NCI-H1048 (cell line): ENCODE results near the gene OS9.
A peak's percentile ranks its signal among the peaks of the same experiment; 100 is the strongest.

Source experiments
- DNase-seq: peaks from one replicate; lab custom pipeline; 2025; lab: John Stamatoyannopoulos, UW

OS9 gene

DNA sequence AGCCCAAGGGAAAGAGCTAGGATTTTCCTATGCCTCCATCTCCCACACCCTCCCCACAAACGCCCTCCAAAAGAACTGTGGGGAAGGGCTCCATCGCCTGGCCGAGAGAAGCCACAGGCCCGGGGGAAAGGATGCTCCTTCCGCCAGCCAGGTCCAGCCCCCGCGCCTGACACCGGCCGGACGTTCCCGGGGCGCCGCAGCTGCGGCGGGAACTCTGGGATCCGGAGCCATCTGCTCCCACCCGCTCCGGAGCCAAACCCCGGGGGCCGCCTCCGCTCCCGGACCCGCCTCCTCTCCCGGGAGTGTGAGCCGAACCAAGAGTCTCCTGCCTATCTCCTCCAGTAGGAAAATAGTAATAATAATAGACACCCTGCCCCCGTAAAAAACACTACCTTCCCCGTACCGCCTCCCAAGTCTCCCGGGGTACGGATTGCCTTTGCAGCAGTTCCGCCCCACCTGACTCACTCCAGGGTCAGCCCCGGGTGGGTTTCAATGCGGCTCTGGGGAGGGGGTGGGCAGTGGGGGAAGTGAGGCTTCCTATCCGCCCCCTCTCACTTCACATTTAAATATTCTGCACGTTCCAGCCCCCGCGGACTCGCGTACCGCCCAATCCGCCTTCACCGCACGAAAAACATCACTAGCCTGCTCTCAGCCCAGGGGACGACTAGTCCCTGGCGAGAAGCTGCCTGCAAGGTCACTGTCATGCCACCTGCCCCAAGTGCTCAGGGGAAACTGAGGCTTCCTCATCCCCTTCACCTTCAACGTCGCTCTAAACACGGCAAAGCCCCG is 42.2 kb downstream of the OS9 start:
- no peak for DNase-seq

DNA sequence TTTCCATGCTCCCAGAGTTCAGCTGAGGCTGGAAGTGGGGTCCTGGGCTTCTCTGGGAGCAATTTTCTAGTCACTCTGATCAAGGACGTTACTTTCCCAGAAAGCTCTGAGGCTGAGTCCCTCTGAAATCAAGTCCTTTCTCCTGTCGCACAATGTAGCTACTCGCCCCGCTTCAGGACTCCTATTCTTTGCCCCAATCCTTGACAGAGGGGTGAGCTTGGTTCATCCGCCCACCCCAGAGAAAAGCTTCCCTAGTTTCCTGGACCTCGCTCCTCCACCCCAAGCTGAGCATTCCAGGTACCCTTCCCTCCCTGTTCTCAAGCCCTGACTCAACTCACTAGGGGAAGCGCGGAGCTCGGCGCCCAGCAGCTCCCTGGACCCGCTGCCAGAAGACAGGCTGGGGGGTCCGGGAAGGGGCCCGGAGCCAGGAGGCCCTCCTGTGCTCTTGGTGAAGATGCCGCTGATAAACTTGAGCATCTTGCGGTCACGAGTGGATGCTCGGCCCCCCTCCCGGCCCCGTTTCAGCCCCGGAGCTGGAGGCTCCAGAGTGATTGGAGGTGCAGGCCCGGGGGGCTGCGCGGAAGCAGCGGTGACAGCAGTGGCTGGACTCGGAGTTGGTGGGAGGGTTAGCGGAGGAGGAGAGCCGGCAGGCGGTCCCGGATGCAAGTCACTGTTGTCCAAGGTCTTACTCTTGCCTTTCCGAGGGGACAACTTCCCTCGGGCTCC is 43.0 kb downstream of the OS9 start:
- DNase-seq = no peak

DNA sequence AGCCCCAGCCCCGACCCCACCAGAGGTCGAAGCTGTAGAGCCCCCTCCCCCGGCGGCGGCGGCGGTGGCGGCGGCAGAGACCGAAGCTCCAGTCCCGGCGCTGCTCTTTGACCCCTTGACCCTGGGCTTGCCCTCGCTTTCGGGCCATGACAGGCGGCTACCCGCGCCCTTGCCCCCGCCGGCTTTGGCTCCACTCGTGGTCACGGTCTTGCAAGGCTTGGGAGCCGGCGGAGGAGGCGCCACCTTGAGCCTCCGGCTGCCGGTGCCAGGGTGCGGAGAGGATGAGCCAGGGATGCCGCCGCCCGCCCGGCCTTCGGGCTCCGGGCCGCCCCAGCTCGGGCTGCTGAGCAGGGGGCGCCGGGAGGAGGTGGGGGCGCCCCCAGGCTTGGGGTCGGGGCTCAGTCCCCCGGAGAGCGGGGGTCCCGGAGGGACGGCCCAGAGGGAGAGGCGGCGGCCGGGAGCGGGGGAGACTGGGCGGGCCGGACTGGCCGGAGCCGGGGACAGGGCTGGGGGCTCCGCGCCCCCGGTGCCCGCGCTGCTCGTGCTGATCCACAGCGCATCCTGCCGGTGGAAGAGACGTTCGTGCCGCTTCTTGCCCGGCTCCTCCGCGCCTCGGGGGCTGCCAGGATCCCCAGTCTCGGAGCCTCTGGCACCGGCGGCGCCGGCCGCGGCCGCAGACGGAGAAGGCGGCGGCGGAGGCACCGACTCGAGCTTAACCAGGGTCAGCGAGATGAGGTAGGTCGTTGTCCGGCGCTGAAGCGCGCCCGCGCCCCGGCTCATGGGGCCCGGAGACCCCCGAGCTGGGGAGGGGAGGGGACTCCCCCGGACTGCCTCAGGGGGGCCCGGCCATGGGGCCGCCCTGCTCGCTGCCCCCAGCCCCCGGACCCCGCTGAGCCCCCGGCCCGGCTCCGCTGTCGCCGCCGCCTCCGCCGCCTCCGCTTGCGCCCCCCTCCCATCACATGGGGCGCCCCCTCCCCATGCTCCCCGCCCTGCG is 43.8 kb downstream of the OS9 start:
- DNase-seq = no peak

DNA sequence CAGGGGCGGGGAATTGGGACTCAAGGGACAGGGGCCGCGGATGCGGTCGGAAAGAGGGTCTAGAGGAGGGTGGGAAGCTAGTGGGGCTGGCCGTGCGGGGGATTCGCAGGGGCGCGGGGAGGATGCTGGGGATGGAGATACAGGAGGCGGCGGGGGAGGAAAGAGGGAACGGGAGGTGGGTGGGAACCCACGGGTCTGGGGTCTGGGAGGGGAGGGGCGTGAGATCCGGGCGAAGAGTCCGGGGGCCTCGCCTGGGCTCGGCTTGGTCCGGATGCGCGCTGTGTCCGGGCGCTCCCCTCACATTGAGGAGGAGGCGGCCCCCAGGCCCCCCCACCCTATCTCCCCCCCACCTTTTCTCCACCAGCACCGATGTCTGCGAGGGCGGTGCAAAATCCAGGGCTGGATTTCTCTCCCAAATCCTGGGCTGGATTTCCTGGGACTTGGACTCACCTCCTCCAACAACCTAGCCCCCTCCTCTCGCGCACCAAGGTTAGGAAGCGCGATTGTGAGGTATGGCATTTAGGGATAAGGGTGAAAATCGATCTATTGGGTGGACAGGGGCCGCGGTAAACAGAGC is 44.8 kb downstream of the OS9 start, which contains the start of gene AGAP2:
AGAP2 (minus strand) TSS at position 82 of the 577 bp plus-strand sequence. CDS start 496 bp downstream, outside the sequence.
- DNase-seq = no peak

DNA sequence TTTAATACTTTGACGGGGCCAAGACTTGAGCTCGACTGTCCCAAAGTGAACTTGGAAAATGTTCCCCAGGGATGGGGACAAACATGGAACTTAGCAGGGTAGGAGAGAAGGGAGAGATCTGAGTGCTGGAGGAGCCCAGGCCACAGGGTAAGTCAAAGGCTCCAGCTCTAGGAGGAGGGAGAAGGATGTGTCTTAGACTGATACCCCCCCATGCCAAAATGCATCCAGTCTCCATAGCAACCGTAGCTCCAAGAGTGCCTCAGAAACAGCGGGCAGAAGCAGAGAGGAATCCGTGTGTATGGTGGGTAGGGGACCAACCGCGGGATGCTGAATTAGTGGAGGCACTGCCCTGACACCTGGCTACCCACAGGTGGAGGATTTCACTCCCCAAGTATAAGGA is 45.5 kb downstream of the OS9 start:
- DNase-seq = no peak

DNA sequence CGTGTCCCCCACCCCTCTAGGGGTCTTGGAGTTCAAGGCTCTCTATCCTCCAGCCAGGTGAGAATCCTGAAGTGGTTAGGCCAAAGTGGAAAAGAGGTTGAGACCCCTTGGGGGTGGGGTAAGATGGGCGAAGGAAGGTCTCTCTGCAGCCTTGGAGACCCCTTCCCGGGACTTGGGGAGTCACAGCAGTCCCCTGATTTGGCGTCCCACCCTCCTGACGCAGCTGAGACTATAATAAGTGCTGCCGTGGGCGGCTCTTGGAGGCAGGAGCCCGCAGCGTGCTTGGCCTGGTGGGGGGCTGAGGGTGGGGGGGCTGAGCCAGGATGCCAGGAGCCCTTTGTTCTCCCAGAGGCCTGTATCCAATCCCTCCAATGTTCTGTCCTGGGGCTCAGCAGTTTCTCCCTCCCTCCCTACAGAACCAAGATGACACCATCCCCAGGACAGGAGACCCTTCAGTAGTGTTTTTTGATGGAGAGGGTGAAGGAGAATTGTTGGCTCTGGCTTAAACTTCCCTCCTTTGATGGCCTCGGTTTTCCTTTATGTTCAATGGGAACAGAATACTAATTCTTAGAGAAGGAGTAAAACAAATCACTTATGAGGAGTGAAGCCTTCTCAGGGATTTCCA is 46.1 kb downstream of the OS9 start:
- DNase-seq = no peak

DNA sequence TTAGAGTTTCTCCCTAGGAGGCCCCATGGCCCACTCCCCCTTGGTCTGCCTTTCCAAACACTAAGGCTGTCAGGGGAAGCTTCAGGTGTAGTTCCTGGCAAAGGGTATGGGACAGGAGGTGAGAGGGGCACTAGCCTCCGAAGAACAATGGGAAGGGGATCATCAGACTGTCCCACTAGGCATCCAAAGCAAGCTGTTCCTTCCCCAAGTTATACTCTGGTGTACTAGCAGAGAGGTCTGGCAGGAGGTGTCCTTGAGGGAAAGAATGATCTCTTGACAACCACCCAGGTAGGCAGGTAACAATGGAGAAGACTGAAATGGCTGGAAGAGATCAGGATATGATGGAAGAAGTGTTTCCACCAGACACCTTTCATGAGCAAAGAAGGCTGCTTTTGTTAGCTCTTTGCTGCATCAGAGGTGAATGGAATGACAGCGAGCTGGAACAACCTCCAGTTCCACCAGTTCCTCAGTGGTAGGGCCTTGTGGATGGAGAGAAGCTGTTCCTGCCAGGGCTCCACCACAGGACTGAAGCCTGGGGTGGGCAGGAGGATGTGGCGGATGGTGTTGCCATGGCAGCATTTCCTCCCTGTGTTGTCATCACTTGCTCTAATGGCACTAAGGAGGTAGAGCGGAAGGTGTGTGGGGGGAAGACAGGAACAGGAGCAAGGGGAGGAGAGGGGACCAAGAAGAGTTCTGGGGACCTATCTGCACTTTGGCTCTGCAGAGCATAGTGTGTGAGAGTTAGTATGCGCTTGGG is 46.9 kb downstream of the OS9 start:
- DNase-seq = no peak

DNA sequence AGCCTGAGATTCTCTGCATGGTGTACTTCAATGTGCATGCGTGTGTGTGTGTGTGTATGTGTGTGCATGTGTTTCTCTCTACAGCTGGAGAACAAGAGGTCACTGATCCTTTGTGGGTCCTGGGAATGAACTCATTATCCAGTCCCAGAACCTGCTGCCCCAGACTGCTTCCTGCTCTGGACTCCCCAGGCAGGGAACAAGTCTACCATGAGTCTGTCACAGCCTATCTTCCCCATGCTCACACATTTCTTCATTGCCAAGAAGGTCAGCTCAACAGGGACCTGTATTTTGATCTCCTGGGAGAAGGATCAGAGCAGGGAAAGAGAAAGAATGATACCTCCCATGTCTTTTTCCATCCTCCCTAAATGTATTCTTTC is 47.5 kb downstream of the OS9 start:
- no peak for DNase-seq

DNA sequence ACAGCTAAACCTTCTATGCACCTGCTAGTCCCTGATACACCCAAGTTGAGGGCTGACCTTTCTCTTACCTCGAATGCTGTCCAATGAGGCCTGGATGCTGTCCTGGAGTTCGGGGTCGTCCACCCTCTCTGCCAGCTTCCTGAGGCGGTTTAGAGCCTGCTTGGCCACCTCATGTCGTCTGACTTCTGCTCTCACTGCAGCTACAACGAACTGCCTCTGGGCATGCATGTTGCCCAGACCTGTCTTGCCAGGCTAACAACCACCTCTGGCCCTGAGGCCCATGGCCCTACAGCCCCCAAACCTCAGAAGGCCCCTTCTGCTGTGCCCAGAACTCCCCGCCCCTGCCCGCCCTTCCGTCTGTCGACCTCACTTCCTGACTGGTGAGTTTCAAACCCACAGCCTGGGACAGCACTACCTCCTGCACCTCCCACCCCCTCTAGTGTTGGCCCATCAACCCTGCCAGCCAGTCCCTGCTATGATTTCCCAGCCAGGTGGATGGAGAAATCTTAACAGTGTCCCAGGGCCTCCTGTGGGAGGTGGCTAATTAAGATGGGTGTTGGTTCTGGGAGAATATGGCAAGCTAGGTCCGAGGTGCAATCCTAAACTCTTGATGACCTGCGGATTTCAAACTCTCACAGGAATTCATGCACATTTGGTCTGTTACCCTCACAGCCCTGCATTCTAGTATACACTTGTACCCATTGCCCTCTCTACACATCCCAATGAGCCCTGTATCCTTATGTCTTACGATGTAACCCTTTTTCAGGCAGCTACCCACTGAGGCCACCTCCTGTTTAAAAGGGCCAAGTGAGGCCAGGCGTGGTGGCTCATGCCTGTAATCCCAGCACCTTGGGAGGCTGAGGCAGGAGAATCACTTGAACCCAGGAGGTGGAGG is 48.2 kb downstream of the OS9 start:
- no peak for DNase-seq

DNA sequence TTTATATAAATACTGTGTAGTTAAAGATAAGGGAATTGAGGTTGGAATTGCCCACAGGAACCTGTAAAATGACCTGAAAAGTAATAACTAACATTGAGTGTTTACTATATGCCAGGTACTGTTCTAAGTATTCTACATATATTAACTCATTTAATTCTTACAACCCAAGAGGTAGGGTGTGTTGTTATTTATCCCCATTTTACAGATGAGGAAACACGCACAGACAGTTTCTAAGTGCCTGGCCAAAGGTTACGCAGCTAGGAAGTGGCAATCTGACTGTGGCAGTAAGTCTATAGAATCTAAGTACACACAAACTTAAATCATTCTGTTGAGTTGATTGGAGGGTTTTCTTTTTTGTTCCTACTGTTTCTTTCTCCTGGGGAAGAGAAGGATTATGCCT is 49.8 kb downstream of the OS9 start:
- no peak for DNase-seq

DNA sequence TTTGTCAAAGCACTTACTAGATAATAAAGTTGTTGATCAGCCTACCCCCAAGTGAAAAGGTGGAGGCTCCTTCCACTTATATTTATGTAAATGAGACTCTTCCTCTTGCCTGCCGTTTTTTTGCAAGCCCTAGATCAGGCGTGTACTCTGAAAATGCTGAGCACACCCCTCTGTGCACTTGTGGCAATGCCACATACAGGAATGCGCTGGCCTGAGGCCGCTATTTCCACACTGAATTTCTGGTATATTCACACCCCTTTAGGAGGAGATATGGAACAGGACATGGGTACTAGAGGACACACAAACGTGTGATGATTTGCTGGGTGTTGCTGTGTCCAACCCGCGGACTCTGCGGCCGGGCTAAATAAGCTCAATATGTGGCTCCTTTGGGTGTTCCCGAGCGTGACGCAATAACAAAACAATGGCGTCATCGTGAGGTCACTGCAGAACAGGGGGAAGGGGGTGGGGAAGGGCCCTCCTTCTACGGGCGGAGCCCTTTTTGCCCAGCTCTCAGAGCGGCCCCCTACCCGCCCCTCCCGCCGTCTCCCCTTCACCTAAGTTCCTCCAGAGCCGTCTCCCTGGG is 50.4 kb downstream of the OS9 start:
- DNase-seq = peak; percentile 69

DNA sequence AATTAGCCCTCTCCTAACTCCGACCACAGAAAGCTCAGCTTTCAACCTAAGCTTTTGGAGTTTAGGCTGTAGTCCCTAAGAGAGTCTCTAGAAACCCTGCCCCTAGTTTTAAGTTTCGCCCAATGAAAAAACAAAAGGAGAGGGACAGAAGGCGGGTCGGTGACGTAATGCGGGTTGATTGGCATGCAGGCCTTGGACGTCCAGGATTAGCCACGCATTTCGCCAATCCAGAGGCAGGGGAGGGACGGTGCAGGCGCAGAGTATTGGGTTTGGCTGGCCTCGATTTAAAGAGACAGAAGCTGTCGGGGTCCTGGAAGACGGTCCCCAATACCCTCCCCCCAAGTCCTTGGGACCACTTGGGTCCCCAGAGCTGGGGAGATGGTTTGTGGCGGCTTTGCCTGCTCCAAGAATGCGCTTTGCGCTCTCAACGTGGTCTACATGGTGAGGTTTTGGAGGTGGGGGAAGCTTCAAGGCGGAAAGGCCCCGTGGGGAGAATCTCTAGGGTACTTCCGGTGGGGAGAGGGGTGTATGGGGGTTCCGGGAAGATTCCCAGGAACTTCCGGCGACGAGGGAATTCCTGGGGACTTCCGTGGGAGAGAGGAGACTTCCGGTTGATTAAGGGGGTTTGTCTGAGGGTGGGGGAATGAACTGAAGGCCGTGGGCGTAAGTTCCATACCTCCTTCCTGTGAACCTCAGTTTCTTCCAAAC is 51.0 kb downstream of the OS9 start, which contains the start of gene TSPAN31:
TSPAN31 (plus strand) TSS at position 263 of the 708 bp plus-strand sequence; CDS start at position 379, 116 bp downstream.
- DNase-seq = peak; percentile 90

DNA sequence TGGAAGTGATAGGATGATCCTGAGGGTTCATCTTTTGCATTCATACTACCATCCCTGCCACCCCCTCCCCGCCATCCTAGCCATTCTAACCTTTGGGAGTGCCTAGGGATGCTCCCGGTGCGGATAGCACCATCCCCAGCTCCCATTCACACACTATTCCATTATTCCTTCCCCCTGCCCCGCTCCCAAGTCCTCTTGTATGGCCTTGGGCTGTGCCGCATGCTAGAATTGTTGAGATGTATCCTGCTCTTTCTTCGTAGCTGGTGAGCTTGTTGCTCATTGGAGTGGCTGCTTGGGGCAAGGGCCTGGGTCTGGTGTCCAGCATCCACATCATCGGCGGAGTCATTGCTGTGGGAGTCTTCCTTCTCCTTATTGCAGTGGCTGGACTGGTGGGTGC is 51.6 kb downstream of the OS9 start:
- no peak for DNase-seq

DNA sequence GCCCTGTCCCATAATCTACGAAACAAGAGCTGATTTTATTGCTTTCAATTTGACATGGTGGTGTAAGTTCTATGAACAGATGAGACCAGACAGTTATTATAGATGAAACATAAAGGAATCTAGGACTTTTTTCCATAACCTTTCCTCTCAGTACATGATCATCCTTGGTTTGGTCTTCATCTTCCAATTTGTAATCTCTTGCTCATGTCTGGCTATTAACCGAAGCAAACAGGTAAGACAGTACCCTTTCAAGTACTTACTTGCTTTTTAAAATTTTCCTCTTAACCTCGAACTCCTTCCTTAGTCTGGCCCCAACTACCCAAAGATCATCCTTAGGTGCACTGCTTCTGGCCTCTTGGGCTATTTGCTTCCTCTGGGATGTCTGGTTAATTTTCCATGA is 52.1 kb downstream of the OS9 start:
- DNase-seq = no peak

DNA sequence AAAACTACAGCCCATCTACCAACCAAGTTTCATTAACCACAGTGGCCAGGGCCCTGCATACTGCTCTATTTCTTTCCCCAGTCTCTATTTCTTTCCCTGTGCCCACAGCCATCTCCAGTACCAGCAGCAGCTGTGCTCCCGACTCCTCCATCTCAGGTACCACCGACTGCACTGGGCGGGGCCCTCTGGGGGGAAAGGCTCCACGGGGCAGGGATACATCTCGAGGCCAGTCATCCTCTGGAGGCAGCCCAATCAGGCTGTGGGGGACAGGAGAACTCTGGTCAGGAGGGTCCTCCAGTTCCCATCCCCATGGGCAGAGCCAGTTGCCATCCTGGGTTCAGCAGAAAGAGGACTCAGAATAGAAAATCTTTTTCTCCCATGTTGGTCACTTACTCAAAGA is 55.1 kb downstream of the OS9 start:
- DNase-seq = no peak

DNA sequence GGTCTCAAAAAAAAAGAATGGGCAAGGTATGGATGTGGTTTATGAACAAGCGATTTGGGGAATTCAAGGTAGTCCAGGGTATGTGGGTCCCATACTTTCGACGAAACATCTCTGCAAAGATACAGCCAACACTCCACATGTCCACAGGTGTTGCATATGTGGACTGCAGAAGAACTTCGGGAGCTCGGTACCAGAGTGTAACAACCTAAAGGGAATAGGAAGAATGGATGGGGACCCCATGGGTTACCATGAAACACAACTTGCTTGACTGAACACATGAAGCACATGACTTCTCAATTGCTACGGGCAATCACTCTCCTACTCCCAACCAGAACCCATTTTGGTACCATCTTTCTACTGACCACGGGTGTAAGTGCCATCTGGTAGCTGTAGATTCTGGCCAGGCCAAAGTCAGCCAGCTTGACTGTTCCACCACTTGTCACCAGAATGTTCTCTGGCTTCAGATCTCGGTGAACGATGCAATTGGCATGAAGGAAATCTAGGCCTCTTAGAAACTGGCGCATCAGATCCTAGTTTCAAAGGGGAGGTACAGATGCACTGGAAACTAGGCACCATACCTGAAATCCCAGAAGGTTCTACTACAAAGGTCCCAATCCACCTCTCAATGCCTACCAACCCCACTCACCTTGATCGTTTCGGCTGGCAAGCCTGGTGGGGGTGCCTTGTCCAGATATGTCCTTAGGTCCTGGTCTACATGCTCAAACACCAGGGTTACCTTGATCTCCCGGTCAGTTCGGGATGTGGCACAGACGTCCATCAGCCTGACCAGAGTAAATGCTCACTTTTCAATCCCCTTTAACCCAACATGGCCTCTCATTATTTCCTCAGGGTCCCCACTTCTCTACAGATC is 56.9 kb downstream of the OS9 start:
- DNase-seq = no peak

DNA sequence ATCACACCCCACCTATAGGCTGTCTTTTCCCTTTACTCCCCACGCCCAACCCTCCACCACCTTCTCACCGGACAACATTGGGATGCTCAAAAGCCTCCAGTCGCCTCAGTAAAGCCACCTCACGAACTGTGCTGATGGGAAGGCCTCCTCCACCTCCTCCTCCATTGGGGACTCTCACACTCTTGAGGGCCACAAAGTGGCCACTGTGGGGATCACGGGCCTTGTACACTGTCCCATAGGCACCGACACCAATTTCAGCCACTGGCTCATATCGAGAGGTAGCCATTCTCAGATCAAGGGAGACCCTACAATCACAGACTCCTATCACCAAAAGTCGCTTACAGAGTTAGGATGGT is 57.5 kb downstream of the OS9 start:
- DNase-seq = no peak
